A549 (cell line): ENCODE measurements around the gene IPO5. TPM values are rescaled to one million over a fixed set of nuclear protein-coding genes. Genes with fewer than 3 reads are reported as not detected.
"Not testable (repeated sequence)": the region's sequence is repeated elsewhere in the genome, so short reads cannot be mapped to it uniquely, and the experiment has no call there.

ENCODE experiments used
- ATAC-seq, 2 experiments: fragments of 200-7000 bp in 1 of 2; fragments of >200 bp in 1 of 2; cut with Nextera tagmentation in 1 of 2; cut with Tn5 transposase in 1 of 2; 3 replicates each; pipeline versions ENCODE4 v1.8.0 to v1.9.1; 2018 to 2020; ENCODE audit warnings: mild to moderate bottlenecking in 1 of 2, moderate library complexity in 1 of 2
- CTCF ChIA-PET: fragments of 300-600 bp; sonication (Branson Sonifier 250); formaldehyde crosslinking; extraction: SDS; loops from one replicate; lab custom pipeline; 2021; ENCODE audit warnings: antibody characterized with exemption, inconsistent platforms; lab: Yijun Ruan, JAX
- POLR2A ChIA-PET: fragments of 350-600 bp; formaldehyde crosslinking; extraction: SDS; loops from one replicate; lab custom pipeline; 2021; ENCODE audit warnings: antibody characterized with exemption, inconsistent platforms; lab: Yijun Ruan, JAX
- DNase-seq, 2 experiments: peaks; one replicate each; pipeline versions ENCODE4 v3.0.0 to v3.0.0-alpha.2; 2011 to 2016; ENCODE audit warnings: low read depth in 1 of 2, low spot score in 1 of 2
- FAIRE-seq: peaks from 2 replicates; lab custom pipeline; 2011; peaks lifted over from hg19 to GRCh38; lab: Jason Lieb, UNC
- H3K27ac ChIP-seq, 2 experiments: fragments of >200 bp; sonication (Bioruptor Twin); formaldehyde crosslinking; 3 replicates each; pipeline ENCODE4 v1.5.1; 2016 to 2017
- H3K4me1 ChIP-seq: fragments of >200 bp; sonication (Bioruptor Twin); formaldehyde crosslinking; 3 replicates; pipeline ENCODE4 v1.6.1; 2016
- H3K4me2 ChIP-seq: fragments of >200 bp; sonication (Bioruptor Twin); formaldehyde crosslinking; 3 replicates; pipeline ENCODE4 v1.6.1; 2016
- H3K4me3 ChIP-seq: fragments of >200 bp; sonication (Bioruptor Twin); formaldehyde crosslinking; 3 replicates; pipeline ENCODE4 v1.5.1; 2016
- H3K9me3 ChIP-seq: fragments of >200 bp; sonication (Bioruptor Twin); formaldehyde crosslinking; 3 replicates; pipeline ENCODE4 v1.6.1; 2016
- BCL3 ChIP-seq: fragments of >200 bp; sonication (Bioruptor Twin); formaldehyde crosslinking; IDR thresholded peaks from 3 replicates; pipeline ENCODE4 v1.6.1; 2016
- BHLHE40 ChIP-seq: IDR thresholded peaks from 2 replicates; pipeline ENCODE4 v1.6.1; 2012; ENCODE audit warnings: low read depth, low read length, inconsistent platforms
- CHD4 ChIP-seq: fragments of 200-600 bp; sonication (generic); IDR thresholded peaks from 2 replicates; pipeline ENCODE4 v1.6.1; 2016; ENCODE audit warnings: antibody characterized with exemption, mild to moderate bottlenecking, borderline replicate concordance
- E2F6 ChIP-seq: IDR thresholded peaks from 2 replicates; pipeline ENCODE4 v1.6.1; 2012; ENCODE audit warnings: low read depth, borderline replicate concordance
- EHF ChIP-seq: fragments of 250-450 bp; sonication (Bioruptor Pico); IDR thresholded peaks from 2 replicates; pipeline ENCODE4 v1.5.0; 2020; ENCODE audit warnings: mild to moderate bottlenecking
- EHMT2 ChIP-seq: fragments of 200-600 bp; sonication (generic); IDR thresholded peaks from 2 replicates; pipeline ENCODE4 v1.6.1; 2016; ENCODE audit warnings: antibody characterized with exemption, low read depth, mild to moderate bottlenecking, moderate library complexity
- EP300 ChIP-seq, 2 experiments: fragments of >200 bp; sonication (Bioruptor Twin); formaldehyde crosslinking; IDR thresholded peaks; 2 replicates in 1 of 2; 3 replicates in 1 of 2; pipeline ENCODE4 v1.6.1; 2016 to 2017
- ESRRA ChIP-seq: fragments of 150-350 bp; IDR thresholded peaks from 2 replicates; pipeline ENCODE4 v1.6.1; 2014; ENCODE audit warnings: mild to moderate bottlenecking, low read length, borderline replicate concordance
- HMGXB4 ChIP-seq: fragments of 250-450 bp; sonication (Bioruptor Pico); IDR thresholded peaks from 2 replicates; pipeline ENCODE4 v1.5.0; 2021; ENCODE audit warnings: mild to moderate bottlenecking, moderate library complexity, borderline replicate concordance
- HOXA7 ChIP-seq: fragments of 250-450 bp; sonication (Bioruptor Pico); IDR thresholded peaks from 2 replicates; pipeline ENCODE4 v1.5.0; 2020; ENCODE audit warnings: mild to moderate bottlenecking, moderate library complexity
- HOXB5 ChIP-seq: fragments of 250-450 bp; sonication (Bioruptor Pico); IDR thresholded peaks from 2 replicates; pipeline ENCODE4 v1.5.0; 2020; ENCODE audit warnings: mild to moderate bottlenecking, moderate library complexity
- MAFK ChIP-seq: fragments of 450-650 bp; IDR thresholded peaks from 2 replicates; pipeline ENCODE4 v1.6.1; 2014; ENCODE audit not compliant: partially characterized antibody
- MAX ChIP-seq: IDR thresholded peaks from 2 replicates; pipeline ENCODE4 v1.6.1; 2012
- NPAS2 ChIP-seq: fragments of 250-450 bp; sonication (Bioruptor Pico); IDR thresholded peaks from 2 replicates; pipeline ENCODE4 v1.8.0; 2022; ENCODE audit warnings: mild to moderate bottlenecking, moderate library complexity, borderline replicate concordance
- NR3C1 ChIP-seq: fragments of >200 bp; sonication (Bioruptor Twin); formaldehyde crosslinking; IDR thresholded peaks from 3 replicates; pipeline ENCODE4 v1.6.1; 2017
- PBX3 ChIP-seq: IDR thresholded peaks from 2 replicates; pipeline ENCODE4 v1.6.1; 2012
- REST ChIP-seq: fragments of 200-600 bp; sonication (generic); IDR thresholded peaks from 2 replicates; pipeline ENCODE4 v1.6.1; 2016; ENCODE audit warnings: antibody characterized with exemption, mild to moderate bottlenecking, moderate library complexity
- TFCP2L1 ChIP-seq: fragments of 250-450 bp; sonication (Bioruptor Pico); IDR thresholded peaks from 2 replicates; pipeline ENCODE4 v1.5.0; 2021; ENCODE audit warnings: mild to moderate bottlenecking
- ZFP36 ChIP-seq: fragments of 450-650 bp; IDR thresholded peaks from 2 replicates; pipeline ENCODE4 v1.6.1; 2014; ENCODE audit warnings: borderline replicate concordance; ENCODE audit not compliant: partially characterized antibody
- WGBS: methylation state at CpG from one replicate; pipeline ENCODE4 v1.1.6; 2017; ENCODE audit errors: missing lambda C conversion rate; 5-methylcytosine and 5-hydroxymethylcytosine counted together
- polyA plus RNA-seq, 4 experiments: library from polyadenylated mRNA; depleted of rRNA in 3 of 4; stranded (reverse); fragments of >200 nt; fragmentation: RNase III in 1 of 4; extraction: RNeasy Plus Mini Kit Qiagen cat#74134 plus additional on column Dnase treatment in 1 of 4; gene quantifications; 2 replicates in 3 of 4; 3 replicates in 1 of 4; pipeline ENCODE4 v1.2.3, GENCODE V29; 2011 to 2017

IPO5 gene
- polyA plus RNA-seq, 2 of the 4 experiments (the other 2 are of a cell fraction): 98.4 to 166 TPM

- no peaks in the 10 kb centered on the region for H3K4me1 ChIP-seq
- 78% methylated on average over 10 of the region's 10 CpGs for WGBS
- ChIA-PET POLR2A (no interaction called here), CTCF (interaction anchor here (1.2 kb wide), 1 partner anchor 11 kb away, joined by 3 read pairs; no protein-coding TSS in a partner anchor)
- no peak for DNase-seq
- no peak overlapping the region for H3K4me2 ChIP-seq
- ATAC-seq: no peak
- H3K4me3 ChIP-seq: no peak overlapping the region
- no peak for TF ChIP-seq PBX3
- TF ChIP-seq HOXB5: no peak
- TF ChIP-seq CHD4: no peak
- no peak for TF ChIP-seq E2F6
- no peak for TF ChIP-seq REST
- TF ChIP-seq TFCP2L1 (CRISPR knock-in tag): no peak
- no peak for TF ChIP-seq HOXA7 (CRISPR knock-in tag)
- no peak for TF ChIP-seq EHMT2
- TF ChIP-seq EHF (CRISPR knock-in tag): no peak
- TF ChIP-seq HMGXB4 (CRISPR knock-in tag): no peak
- TF ChIP-seq MAFK: no peak
- TF ChIP-seq ZFP36: no peak
- TF ChIP-seq BHLHE40: no peak
- TF ChIP-seq NPAS2 (CRISPR knock-in tag): no peak
- TF ChIP-seq BCL3: no peak
- no peak for TF ChIP-seq EP300 (IDR thresholded peaks at IDR 0.05)
- TF ChIP-seq MAX: no peak
- no peak for TF ChIP-seq NR3C1
- TF ChIP-seq ESRRA: no peak
- H3K27ac ChIP-seq: no peak overlapping the region
- FAIRE-seq: no peak
- no peaks in the 10 kb centered on the region for H3K9me3 ChIP-seq
Measured at GRCh38 chr13:98044301-98044700, 90.8 kb downstream of the IPO5 start.

- H3K4me3 ChIP-seq, H3K4me2 ChIP-seq, POLR2A ChIA-PET, DNase-seq, CTCF ChIA-PET, ATAC-seq, H3K27ac ChIP-seq, H3K4me1 ChIP-seq, FAIRE-seq, H3K9me3 ChIP-seq: not testable (repeated sequence)
- WGBS: 83% methylated on average over 12 of the region's 12 CpGs
Measured at GRCh38 chr13:98047785-98048184, 94.3 kb downstream of the IPO5 start.
